WI38 (cell line): ENCODE measurements around the gene AS3MT.
"Not testable (repeated sequence)": the region's sequence is repeated elsewhere in the genome, so short reads cannot be mapped to it uniquely, and the experiment has no call there.

ENCODE experiments used
- H3K4me3 ChIP-seq: 2 replicates; pipeline ENCODE4 v1.5.1; 2011; ENCODE audit warnings: low read depth, mild to moderate bottlenecking, control low read depth, low read length
- TF ChIP-seq, protein P1 (sequence below): IDR thresholded peaks from 2 replicates; pipeline ENCODE4 v1.5.1; 2012; ENCODE audit warnings: low read depth, mild to moderate bottlenecking, control low read depth, low read length

AS3MT gene

DNA sequence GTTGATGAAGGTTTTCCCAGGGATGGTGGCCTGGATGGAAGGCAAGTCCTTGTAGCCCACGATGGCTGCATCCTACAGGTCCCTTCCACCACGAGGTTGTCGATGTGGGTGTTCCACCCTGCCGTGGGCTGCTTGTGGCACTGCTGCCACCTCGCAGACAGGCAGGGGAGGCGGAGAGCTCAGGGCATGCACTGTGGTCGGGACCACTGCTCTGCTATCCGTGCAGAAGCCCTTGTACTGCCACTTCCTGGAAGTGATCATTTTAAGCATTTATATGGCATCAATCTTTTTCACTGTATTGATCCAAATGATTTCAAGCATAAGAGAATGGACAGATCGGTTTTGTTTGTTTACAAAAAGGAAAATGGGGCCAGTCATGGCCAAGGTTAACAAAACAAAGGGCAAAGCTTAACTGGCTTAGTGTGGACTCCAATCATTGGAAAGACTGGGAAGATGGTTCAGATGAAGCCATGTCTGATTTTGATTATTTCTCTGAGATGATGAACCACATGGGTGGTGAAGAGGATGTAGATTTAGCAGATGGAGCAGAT is 23.8 kb upstream of the AS3MT start:
- TF ChIP-seq, protein P1, sequence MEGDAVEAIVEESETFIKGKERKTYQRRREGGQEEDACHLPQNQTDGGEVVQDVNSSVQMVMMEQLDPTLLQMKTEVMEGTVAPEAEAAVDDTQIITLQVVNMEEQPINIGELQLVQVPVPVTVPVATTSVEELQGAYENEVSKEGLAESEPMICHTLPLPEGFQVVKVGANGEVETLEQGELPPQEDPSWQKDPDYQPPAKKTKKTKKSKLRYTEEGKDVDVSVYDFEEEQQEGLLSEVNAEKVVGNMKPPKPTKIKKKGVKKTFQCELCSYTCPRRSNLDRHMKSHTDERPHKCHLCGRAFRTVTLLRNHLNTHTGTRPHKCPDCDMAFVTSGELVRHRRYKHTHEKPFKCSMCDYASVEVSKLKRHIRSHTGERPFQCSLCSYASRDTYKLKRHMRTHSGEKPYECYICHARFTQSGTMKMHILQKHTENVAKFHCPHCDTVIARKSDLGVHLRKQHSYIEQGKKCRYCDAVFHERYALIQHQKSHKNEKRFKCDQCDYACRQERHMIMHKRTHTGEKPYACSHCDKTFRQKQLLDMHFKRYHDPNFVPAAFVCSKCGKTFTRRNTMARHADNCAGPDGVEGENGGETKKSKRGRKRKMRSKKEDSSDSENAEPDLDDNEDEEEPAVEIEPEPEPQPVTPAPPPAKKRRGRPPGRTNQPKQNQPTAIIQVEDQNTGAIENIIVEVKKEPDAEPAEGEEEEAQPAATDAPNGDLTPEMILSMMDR: no peak
- H3K4me3 ChIP-seq: no peak overlapping the region

DNA sequence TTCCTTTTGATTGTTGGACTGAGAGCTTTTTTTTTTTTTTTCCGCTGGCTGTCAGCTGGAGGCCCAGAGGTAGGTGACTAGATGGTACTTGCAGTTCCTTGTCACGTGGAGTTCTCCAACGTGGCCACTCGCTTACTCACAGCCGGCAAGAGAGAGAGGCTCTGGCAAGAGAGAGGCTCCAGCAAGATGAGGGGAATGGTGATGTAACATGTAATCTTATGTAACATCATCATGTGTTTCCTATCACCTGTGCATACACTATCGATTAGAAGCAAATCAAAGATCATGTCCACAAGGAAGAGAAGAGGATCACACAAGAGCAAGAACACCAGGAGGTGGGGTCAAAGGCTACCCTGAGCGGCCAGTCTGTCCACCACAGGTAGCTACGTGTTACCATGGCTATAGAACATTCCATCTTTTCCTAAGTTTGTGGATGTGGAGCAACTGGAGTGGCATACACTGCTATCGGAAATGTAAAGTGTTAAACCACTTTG is 19.2 kb upstream of the AS3MT start:
- TF ChIP-seq, protein P1: no peak

DNA sequence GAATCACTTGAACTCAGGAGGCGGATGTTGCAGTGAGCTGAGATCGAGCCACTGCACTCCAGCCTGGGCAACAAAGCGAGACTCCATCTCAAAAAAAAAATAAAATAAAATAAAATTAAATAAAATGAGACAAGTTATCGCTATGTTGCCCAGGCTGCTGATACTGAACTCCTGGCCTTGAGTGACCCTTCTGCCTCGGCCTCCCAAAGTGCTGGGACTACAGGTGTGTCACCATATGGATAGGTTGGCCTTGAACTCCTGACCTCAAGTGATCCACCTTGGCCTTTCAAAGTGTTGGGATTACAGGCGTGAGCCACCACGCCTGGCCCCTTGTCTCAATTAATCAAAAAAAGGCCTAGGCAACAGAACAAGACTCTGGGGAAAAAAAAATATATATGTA is 16.0 kb upstream of the AS3MT start:
- H3K4me3 ChIP-seq: not testable (repeated sequence)

More for the DNA sequence above, 19.2 kb upstream of the AS3MT start:
- no peak overlapping the region for H3K4me3 ChIP-seq

DNA sequence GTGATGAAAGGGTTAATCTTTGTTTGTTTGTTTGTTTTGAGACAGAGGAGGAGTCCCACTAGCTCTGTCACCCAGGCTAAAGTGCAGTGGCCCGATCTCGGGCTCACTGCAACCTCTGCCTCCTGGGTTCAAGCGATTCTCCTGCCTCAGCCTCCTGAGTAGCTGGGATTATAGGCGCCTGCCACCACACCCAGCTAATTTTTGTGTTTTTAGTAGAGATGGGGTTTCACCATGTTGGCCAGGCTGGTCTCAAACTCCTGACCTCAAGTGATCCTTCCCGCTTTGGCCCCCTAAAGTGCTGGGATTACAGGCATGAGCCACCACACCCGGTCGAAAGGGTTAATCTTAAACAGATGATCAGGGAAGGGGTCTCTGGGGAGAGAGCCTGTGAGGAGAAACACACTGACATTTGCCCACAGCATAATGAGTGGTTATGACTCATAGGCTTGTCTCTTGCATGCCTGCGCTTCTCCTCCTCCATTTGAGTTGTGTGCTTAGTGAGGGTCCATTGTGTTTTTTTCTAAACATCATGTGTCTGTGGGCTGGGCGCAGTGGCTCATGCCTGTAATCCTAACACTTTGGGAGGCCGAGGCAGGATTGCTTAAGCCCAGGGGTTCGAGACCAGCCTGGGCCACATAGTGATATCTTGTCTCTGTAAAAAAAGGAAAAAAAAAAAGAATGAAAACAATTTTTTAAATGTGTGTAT is 13.4 kb upstream of the AS3MT start:
- not testable (repeated sequence) for H3K4me3 ChIP-seq

DNA sequence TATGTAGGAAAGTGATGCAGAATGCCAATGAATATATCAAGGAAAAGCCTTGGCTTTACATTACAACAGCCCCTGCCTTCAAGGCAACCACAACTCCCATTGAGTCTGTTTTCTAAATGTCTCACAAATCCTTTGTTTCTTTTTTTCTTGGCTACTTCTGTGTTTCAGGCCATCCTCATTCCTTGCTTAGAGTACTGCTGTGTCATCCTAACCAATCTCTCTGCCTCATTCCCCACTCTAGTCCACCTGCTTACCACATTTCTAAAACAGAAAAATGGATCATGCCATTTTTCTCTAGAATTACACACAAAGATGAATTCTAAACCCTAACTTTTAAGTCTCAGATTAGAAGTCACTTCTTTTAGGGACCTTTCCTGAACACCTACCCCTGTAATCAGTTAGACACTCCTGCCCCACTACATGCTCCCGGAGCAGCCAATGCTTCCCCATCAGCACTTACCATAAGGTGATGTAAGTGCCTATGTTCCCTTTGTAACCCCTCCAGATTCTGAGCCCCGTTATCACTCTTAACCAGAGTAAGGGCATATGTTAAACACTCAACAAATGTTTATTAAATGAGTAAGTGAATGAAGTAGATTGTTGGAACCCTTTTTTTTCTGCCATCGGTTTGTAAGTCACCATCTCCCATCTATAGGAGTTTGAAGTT is 12.4 kb upstream of the AS3MT start:
- TF ChIP-seq, protein P1: no peak
- H3K4me3 ChIP-seq: no peak overlapping the region

DNA sequence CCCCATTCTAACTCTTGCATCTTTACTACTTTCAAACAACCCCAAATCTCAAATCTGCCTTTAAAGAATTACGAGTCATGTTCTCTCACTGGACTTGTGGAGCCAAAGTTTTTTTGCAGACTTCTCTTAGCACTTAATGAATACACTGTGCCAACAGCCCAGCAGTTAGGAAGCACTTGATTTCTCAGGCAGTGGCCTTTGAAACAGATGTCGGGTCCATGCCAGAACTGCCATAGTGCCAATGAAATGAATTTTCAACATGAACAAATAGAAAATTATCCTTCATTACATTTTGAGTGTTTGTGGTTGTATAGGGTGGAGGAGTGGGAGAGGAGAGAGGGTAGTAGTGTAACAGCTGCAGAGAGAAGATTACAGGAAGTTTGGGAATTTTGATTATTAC is 9.4 kb upstream of the AS3MT start:
- TF ChIP-seq, protein P1: no peak
- H3K4me3 ChIP-seq: no peak overlapping the region

DNA sequence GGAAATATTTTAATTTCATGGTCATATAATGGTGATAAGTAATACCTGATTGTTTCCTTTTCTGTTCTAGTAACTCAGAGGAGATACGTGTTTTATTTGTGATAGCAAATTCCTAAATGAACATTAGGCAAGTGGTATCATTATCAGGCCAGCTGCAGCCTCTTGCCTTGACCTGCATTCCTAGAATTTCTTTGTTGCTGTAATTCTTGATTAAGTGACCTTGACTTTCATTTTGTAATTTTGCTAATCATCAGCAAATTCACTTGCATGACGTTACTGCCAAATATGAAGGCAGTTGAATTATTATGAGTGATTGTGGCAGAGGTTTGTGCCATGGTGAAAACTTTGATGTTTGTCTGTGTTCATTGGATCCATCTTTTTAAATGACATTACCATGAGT is 5.6 kb upstream of the AS3MT start:
- TF ChIP-seq, protein P1: no peak

DNA sequence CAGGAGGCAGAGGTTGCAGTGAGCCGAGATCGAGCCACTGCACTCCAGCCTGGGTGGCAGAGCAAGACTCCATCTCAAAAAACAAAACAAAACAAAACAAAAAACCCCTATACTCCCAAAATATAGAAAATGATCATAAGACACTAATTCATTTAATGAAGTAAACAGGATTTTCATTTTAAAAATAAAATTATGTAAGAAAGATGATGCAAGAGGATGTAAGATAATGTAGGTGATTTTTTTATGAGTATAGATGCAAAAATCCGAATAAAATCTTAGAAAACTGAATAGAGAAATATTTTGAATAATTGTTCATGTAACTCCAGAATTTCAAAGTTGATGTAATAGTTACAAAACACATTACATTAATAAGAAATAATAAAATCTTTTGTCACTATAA is 3.6 kb upstream of the AS3MT start:
- TF ChIP-seq, protein P1: no peak

More for the DNA sequence above, 5.6 kb upstream of the AS3MT start:
- H3K4me3 ChIP-seq: no peak overlapping the region

More for the DNA sequence above, 3.6 kb upstream of the AS3MT start:
- H3K4me3 ChIP-seq: no peak overlapping the region
